Stimulated activated CD8-positive, alpha-beta memory T cell treated with anti-CD3 and anti-CD28 coated beads, Interleukin-4, amount 100 ng/mL, for 1 hour (primary cell): ENCODE results near the gene KCNMA1.

ENCODE experiments used
- DNase-seq, 2 donors: peaks; one replicate each; pipeline ENCODE4 v3.0.0-alpha.2; 2020; ENCODE audit warnings: low read depth in 2 of 2, low spot score in 1 of 2

The KCNMA1 gene

DNA sequence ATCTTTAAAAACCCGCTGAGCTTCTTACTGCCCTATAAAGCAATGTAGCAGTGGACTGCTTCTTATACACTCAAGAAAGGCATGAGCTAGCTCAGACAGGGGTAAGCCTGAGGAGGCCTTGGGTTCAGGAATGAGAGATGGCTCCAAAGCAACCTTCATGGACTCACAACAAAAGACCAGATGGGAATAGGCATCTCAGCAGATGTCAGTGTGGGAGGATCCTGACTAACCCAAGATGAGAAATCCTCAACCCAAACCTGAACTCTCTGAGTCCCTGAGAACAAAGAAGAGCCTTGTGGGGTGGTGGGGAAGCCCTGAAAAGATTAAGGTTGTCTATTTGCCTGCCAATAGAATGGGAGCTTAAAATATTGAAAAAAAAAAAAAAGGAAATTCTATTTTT lies 807.4 kb downstream of the KCNMA1 start:
- no peak for DNase-seq

- DNase-seq, result no peak
These were observed 807.9 kb downstream of the KCNMA1 start for GRCh38 chr10:76829724-76830123.
